ENCODE data around the gene SIKE1. TPM values are rescaled to one million over a fixed set of nuclear protein-coding genes. Genes with fewer than 3 reads are reported as not detected.

Gene SIKE1
- total RNA-seq, 2 experiments from 2014 or later, result 69.8 to 75.3 TPM

DNA sequence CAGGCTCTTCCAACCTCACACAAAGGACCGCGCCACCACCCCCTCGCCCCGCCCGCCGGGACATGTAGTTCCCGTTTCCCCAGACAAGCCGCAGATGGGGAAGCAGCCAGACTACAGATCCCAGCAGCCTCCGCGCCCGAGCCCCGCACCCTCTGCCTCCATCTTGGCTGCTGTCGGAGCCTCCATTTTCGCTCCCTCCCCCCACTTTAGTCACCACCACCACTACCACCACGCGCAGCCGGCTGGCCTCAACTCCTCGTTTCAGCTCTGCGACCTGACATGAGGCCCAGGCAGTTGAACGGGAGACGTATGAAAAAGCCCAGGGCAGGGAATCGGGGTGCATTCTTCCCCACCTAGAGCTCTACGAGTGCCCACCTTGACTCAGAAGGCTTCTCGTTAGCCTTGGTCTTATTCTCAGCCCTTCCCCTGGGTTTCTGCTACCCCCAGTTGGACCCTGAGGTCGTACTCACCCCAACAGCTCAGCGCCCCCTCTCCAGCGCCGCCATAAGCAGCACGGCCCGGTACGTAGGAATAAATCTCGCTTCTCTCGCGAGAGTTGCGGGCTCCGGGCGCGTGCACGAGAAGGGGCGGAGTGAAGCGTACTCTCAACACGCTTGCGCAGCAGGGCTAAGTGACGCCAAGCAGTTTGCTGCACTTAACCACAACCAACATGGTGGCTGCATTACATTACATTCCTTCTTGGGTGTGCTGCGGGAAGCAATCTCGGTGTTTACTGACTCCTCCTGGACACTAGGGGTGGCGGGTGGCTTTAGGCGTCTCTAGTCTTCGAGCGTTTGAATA is 22.8 kb downstream of the SIKE1 start, which contains the start of gene CSDE1:
Gene CSDE1 (minus strand): TSS at position 530 of the 801 bp plus-strand sequence. CDS start 18,094 bp downstream, outside the sequence.
- DNase-seq, result peak; percentile 94 to 99 (median 96)
- intact Hi-C loops (cut with DNase I, micrococcal nuclease), result loop anchor here (1.0 to 10.0 kb wide), 9 partner anchors 23 to 943 kb away; partner anchors contain the start of genes NRAS (in 2 of the 2), SIKE1 (in 2 of the 2), TRIM33 (in 2 of the 2) and BCAS2 (in 1 of the 2)
- peak within 1 kb of the TSS; percentile 98 for H3K27ac Mint-ChIP-seq
- peak; percentile 81 for ATAC-seq (ENCODE audit: poor library complexity)
- peak within 1 kb of the TSS; percentile 99 for H3K4me3 Mint-ChIP-seq
- no peaks in the 10 kb centered on the region for H3K27me3 Mint-ChIP-seq
- H3K36me3 Mint-ChIP-seq (ENCODE audit: low read depth), result peaks cover 33% of the 10 kb centered on the region
- H3K36me3 ChIP-seq (ENCODE audit: insufficient read depth, low read length), result no peaks in the 10 kb centered on the region
- POLR2A ChIA-PET, result interaction anchor here (0.5 to 3.8 kb wide), 15 partner anchors 11 to 1801 kb away, joined by 3 to 39 read pairs (median 4); partner anchors contain the start of genes AP4B1, BCAS2, DCLRE1B and DENND2C
- peaks cover 58% of the 10 kb centered on the region for H3K4me1 Mint-ChIP-seq (ENCODE audit: low read depth)
- peaks cover 26% of the 10 kb centered on the region for H3K4me1 ChIP-seq (ENCODE audit: insufficient read depth, low read length)
- H3K4me3 ChIP-seq (ENCODE audit: low read length), result peak within 1 kb of the TSS; percentile 84
- H3K27me3 ChIP-seq (ENCODE audit: control insufficient read depth in 1 of 2, insufficient read depth in 2 of 2, low read length in 2 of 2), result no peaks in the 10 kb centered on the region
- peaks cover 2% of the 10 kb centered on the region for H3K9me3 Mint-ChIP-seq
- H3K9me3 ChIP-seq (ENCODE audit: control insufficient read depth in 1 of 2, insufficient read depth in 1 of 2, low read length in 2 of 2), result no peaks in the 10 kb centered on the region
- TF ChIP-seq, protein P1, sequence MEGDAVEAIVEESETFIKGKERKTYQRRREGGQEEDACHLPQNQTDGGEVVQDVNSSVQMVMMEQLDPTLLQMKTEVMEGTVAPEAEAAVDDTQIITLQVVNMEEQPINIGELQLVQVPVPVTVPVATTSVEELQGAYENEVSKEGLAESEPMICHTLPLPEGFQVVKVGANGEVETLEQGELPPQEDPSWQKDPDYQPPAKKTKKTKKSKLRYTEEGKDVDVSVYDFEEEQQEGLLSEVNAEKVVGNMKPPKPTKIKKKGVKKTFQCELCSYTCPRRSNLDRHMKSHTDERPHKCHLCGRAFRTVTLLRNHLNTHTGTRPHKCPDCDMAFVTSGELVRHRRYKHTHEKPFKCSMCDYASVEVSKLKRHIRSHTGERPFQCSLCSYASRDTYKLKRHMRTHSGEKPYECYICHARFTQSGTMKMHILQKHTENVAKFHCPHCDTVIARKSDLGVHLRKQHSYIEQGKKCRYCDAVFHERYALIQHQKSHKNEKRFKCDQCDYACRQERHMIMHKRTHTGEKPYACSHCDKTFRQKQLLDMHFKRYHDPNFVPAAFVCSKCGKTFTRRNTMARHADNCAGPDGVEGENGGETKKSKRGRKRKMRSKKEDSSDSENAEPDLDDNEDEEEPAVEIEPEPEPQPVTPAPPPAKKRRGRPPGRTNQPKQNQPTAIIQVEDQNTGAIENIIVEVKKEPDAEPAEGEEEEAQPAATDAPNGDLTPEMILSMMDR (IDR thresholded peaks at IDR 0.05), result no peak
- H3K27ac ChIP-seq (ENCODE audit: low read depth in 1 of 2, low read length in 2 of 2), result peak within 1 kb of the TSS; percentile 99 to 100
- CTCF ChIA-PET, result interaction anchor here (1.4 kb wide), 1 partner anchor 23 kb away, joined by 5 read pairs; the partner anchor contains the start of gene SIKE1

DNA sequence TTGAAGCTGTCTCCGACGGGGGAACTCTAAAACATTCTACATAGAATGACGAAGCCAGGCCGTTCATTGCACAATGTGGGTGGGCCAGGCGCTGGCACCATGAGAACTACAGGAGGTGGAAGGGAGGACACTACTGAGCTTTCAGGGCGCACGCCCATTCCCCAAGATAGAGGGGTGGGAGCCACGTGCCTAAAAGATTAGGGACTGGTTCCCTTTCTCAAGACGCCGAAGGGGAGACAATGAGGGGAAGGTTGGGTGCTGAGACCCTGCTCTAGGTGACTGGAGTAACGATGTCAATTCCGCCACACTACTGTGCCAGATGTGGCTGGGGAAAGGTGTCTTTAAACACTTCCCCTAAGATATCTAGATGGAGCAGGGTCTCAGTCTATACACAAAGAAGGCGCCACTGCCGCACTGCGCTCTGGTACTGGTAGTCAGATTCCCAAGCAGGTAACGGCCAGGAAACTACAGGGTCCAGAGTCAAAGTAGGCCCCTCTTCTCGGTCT is 23.5 kb downstream of the SIKE1 start:
- Histone ChIP-seq H3K36me3 (ENCODE audit: insufficient read depth, low read length) (no peaks in the 10 kb centered on the region), H3K27ac (ENCODE audit: low read depth in 1 of 2, low read length in 2 of 2) (peak overlapping the region; percentile 99 to 100), H3K9me3 (ENCODE audit: control insufficient read depth in 1 of 2, insufficient read depth in 1 of 2, low read length in 2 of 2) (no peaks in the 10 kb centered on the region), H3K4me1 (ENCODE audit: insufficient read depth, low read length) (peaks cover 29% of the 10 kb centered on the region), H3K4me3 (ENCODE audit: low read length) (peak overlapping the region; percentile 84), H3K27me3 (ENCODE audit: control insufficient read depth in 1 of 2, insufficient read depth in 2 of 2, low read length in 2 of 2) (no peaks in the 10 kb centered on the region)
- peaks cover 33% of the 10 kb centered on the region for H3K36me3 Mint-ChIP-seq (ENCODE audit: low read depth)
- TF ChIP-seq, protein P1 (IDR thresholded peaks at IDR 0.05), result no peak
- H3K4me3 Mint-ChIP-seq, result peak overlapping the region; percentile 99
- H3K9me3 Mint-ChIP-seq, result peaks cover 2% of the 10 kb centered on the region
- no peaks in the 10 kb centered on the region for H3K27me3 Mint-ChIP-seq
- POLR2A ChIA-PET, result interaction anchor here (0.5 to 3.8 kb wide), 16 partner anchors 10 to 1801 kb away, joined by 3 to 39 read pairs (median 4); partner anchors contain the start of genes AP4B1, BCAS2, DCLRE1B and DENND2C
- ATAC-seq (ENCODE audit: poor library complexity) (no peak), DNase-seq (peak in 2 of 14 experiments; percentile 50 to 56)
- peak overlapping the region; percentile 98 for H3K27ac Mint-ChIP-seq
- peaks cover 65% of the 10 kb centered on the region for H3K4me1 Mint-ChIP-seq (ENCODE audit: low read depth)
- CTCF ChIA-PET, result interaction anchor here (1.4 kb wide), 1 partner anchor 24 kb away, joined by 5 read pairs; the partner anchor contains the start of gene SIKE1
- intact Hi-C loops (cut with DNase I, micrococcal nuclease), result loop anchor here (1.0 to 10.0 kb wide), 7 partner anchors 23 to 942 kb away; partner anchors contain the start of genes NRAS (in 2 of the 2), BCAS2 (in 1 of the 2), DENND2C (in 1 of the 2) and RSBN1 (in 1 of the 2)
